ENCODE results near the gene TEKT5.

TEKT5 gene

DNA sequence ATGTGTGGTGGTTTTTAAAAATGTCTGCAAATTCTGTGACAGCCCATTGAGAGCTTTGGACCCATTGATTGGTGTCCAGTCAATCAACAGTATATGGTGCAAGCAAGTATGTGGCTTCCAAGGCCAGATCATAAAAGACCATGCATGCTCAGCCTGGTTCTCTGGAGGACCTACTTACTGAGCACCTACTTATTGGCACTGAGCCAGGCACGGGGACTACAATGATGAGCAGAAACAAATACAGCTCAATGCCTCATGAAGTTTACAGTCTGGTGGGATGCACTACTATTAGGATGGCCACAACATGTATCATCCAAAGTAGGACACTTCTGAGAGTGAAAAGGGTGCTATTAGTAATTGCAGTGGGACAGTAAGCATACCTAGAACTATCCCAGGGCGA, 107.1 kb downstream of the TEKT5 start:
- Histone ChIP-seq H3K9ac (ENCODE audit: low read length) (no peak overlapping the region), H3K36me3 (ENCODE audit: control insufficient read depth, insufficient read depth, low read length, severe bottlenecking) (no peaks in the 10 kb centered on the region), H3K27me3 (replicated peaks; ENCODE audit: control insufficient read depth, insufficient read depth, low read length) (peaks cover 12% of the 10 kb centered on the region), H3K4me3 (ENCODE audit: low read length) (no peak overlapping the region), H3K4me1 (ENCODE audit: control insufficient read depth, insufficient read depth, low read length) (peaks cover 11% of the 10 kb centered on the region), H3K9me3 (ENCODE audit: control insufficient read depth, low read length) (no peaks in the 10 kb centered on the region)
- DNase-seq (ENCODE audit: low read depth) = no peak

DNA sequence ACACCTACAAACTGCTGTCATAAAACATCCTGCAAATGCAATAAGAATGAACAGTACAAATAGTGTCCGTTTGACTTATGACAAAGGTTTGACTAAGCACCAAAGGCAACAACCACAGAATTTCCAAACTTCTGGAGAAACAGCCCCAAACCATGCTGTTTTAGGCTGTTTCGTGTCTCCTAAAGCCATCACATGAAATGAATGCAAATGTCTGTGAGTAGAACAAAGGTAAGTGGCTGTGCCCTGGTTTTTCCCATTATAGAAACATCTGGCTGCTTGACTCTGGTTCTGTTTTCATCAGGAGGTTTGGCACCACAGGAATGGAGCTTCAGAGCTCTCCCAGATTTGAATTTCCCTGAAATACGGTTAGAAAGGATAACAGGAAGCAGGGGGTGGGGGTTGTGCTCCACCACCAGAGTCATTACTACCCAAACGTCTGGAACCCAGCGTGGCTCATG, 109.7 kb downstream of the TEKT5 start:
- Histone ChIP-seq H3K9me3 (ENCODE audit: control insufficient read depth, low read length) (no peaks in the 10 kb centered on the region), H3K27me3 (replicated peaks; ENCODE audit: control insufficient read depth, insufficient read depth, low read length) (peaks cover 12% of the 10 kb centered on the region), H3K36me3 (ENCODE audit: control insufficient read depth, insufficient read depth, low read length, severe bottlenecking) (no peaks in the 10 kb centered on the region), H3K4me3 (ENCODE audit: low read length) (no peak overlapping the region), H3K9ac (ENCODE audit: low read length) (no peak overlapping the region), H3K4me1 (ENCODE audit: control insufficient read depth, insufficient read depth, low read length) (peaks cover 21% of the 10 kb centered on the region)
- DNase-seq (ENCODE audit: low read depth) = no peak

DNA sequence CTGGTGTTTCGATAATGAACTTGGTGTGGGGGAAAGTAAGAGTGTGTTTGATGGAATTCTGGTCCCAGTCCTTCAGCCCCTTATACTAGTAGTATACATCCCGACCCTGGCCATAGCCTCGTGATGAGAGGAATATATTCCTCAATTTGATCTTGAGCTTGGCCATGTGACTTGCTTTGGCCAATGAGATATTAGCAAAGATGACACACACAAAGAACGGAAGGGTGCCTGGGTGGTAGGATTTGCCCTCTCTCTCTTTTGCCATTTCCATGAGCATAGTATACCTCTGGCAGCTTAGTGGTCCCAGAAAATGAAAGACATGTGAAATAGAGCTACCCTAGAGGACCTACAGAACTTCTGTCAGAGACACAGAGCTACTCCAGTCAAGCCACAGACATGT, 111.5 kb downstream of the TEKT5 start:
- Histone ChIP-seq H3K9me3 (ENCODE audit: control insufficient read depth, low read length) (no peaks in the 10 kb centered on the region), H3K27me3 (replicated peaks; ENCODE audit: control insufficient read depth, insufficient read depth, low read length) (no peaks in the 10 kb centered on the region), H3K4me1 (ENCODE audit: control insufficient read depth, insufficient read depth, low read length) (peaks cover 27% of the 10 kb centered on the region), H3K9ac (ENCODE audit: low read length) (no peak overlapping the region), H3K4me3 (ENCODE audit: low read length) (no peak overlapping the region), H3K36me3 (ENCODE audit: control insufficient read depth, insufficient read depth, low read length, severe bottlenecking) (no peaks in the 10 kb centered on the region)
- no peak for DNase-seq (ENCODE audit: low read depth)

DNA sequence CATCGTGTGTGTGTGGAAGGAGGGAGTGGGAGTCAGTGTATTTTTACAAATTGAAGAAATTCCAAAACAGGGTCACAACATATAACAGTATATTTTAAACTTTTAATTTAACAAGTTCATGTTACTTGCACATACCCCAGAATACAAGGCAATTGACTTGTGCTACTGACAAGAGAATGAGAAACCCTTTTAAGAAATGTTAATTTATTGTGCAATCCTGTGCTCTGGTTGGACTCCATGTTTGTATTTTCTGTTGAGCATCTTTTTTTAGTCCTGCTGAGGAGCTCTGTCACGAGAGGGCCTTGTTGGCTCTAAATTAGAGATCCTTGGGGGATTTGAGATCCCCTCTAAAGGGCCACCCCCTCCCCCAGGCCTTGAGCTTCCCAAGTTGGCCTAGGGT, 113.2 kb downstream of the TEKT5 start:
- peak; percentile 44 for DNase-seq (ENCODE audit: low read depth)
- Histone ChIP-seq H3K9me3 (ENCODE audit: control insufficient read depth, low read length) (no peaks in the 10 kb centered on the region), H3K36me3 (ENCODE audit: control insufficient read depth, insufficient read depth, low read length, severe bottlenecking) (no peaks in the 10 kb centered on the region), H3K9ac (ENCODE audit: low read length) (no peak overlapping the region), H3K27me3 (replicated peaks; ENCODE audit: control insufficient read depth, insufficient read depth, low read length) (no peaks in the 10 kb centered on the region), H3K4me3 (ENCODE audit: low read length) (no peak overlapping the region), H3K4me1 (ENCODE audit: control insufficient read depth, insufficient read depth, low read length) (peaks cover 42% of the 10 kb centered on the region)

DNA sequence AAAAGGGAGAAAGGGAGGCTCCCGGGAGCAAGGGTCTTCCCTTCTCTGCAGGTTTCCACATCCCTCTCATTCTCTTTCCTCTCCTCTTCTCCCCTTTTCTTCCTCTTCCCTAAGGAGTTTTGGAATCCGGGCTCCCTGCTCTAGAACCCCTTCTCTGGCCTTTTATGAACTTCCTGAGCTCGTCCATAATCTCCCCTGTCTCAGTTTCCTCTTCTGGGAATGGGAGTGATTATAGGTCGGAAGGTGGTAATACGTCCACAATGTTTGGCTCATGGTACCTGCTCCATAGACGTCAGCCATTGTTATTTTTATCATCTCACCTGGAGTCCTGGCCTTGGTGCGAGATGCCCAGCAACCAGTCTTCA, 113.9 kb downstream of the TEKT5 start:
- Histone ChIP-seq H3K9me3 (ENCODE audit: control insufficient read depth, low read length) (no peaks in the 10 kb centered on the region), H3K36me3 (ENCODE audit: control insufficient read depth, insufficient read depth, low read length, severe bottlenecking) (no peaks in the 10 kb centered on the region), H3K4me3 (ENCODE audit: low read length) (peak overlapping the region; percentile 84), H3K27me3 (replicated peaks; ENCODE audit: control insufficient read depth, insufficient read depth, low read length) (no peaks in the 10 kb centered on the region), H3K9ac (ENCODE audit: low read length) (peak overlapping the region; percentile 83), H3K4me1 (ENCODE audit: control insufficient read depth, insufficient read depth, low read length) (peaks cover 48% of the 10 kb centered on the region)
- no peak for DNase-seq (ENCODE audit: low read depth)

DNA sequence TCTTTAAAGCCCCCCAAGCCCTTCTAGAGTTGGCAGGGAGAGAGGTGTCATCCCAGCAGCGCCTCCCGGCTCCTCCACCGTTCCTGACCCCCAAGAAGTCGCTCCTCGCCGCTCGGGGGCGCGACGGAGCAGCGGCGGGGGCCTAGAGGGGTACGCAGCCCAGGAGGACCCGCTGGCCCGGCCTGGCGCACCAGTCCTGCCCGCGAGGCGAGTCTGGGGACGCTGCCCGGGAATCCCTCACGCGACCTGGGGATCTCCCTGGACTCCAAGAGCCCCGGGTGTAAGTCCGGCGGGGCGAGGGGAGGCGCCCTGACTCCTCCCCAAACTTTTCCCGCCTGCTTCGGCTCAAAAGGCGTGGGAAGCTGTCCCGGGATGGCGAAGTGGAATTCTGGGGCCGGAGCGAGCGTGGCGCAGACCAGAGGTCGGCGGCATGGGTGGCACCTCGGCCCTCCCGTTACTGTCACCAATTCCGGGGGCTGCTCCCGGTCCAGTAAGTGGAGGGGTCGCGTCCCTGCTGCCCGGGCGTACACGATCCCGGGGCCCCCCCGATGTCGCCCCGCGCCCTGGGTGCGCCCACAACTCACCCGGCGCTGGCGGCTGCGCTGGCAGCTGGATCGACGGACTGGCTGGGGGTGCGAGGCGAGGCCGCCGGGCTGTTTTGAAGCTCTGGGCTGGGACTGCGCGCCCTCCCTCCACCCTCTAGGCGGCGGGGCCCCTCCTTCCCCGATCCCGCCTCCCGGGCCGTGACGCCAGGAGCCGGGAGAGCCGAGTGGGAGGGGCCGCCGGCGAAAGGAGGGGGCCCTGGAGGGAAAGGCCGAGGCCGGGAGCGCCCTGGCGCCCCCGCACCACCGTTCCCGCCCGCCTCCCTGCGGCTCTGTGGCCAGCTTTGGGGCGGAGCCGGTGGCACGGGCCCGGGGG, 114.5 kb downstream of the TEKT5 start, which contains the start of gene EMP2:
Gene EMP2 (minus strand): TSS at position 634 of the 918 bp plus-strand sequence. CDS start 32,981 bp downstream, outside the sequence.
- peak; percentile 94 for DNase-seq (ENCODE audit: low read depth)
- H3K36me3 ChIP-seq (ENCODE audit: control insufficient read depth, insufficient read depth, low read length, severe bottlenecking) = no peaks in the 10 kb centered on the region
- peaks cover 49% of the 10 kb centered on the region for H3K4me1 ChIP-seq (ENCODE audit: control insufficient read depth, insufficient read depth, low read length)
- peak within 1 kb of the TSS; percentile 84 for H3K4me3 ChIP-seq (ENCODE audit: low read length)
- no peaks in the 10 kb centered on the region for H3K27me3 ChIP-seq (replicated peaks; ENCODE audit: control insufficient read depth, insufficient read depth, low read length)
- H3K9ac ChIP-seq (ENCODE audit: low read length) = peak within 1 kb of the TSS; percentile 83
- no peaks in the 10 kb centered on the region for H3K9me3 ChIP-seq (ENCODE audit: control insufficient read depth, low read length)

DNA sequence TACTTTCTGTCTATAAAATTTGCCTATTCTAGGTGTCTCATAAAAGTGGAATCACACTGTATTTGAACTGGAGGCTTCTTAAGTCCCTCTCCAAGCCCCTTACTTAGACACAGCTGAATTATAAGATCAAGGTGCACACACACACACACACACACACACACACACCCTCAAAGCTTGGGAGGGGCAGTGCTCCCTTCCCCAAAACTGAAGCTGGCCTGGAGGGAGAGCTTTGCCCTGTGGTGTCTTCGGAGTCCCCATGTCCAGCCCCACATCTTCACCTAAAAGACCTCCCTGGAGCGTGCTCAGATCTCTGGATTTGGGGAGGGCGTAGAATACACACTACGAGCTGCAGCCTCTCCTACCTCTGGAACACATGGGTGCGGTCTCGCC, 115.2 kb downstream of the TEKT5 start:
- Histone ChIP-seq H3K9me3 (ENCODE audit: control insufficient read depth, low read length) (no peaks in the 10 kb centered on the region), H3K9ac (ENCODE audit: low read length) (peak overlapping the region; percentile 83), H3K4me3 (ENCODE audit: low read length) (peak overlapping the region; percentile 84), H3K4me1 (ENCODE audit: control insufficient read depth, insufficient read depth, low read length) (peaks cover 43% of the 10 kb centered on the region), H3K27me3 (replicated peaks; ENCODE audit: control insufficient read depth, insufficient read depth, low read length) (no peaks in the 10 kb centered on the region), H3K36me3 (ENCODE audit: control insufficient read depth, insufficient read depth, low read length, severe bottlenecking) (no peaks in the 10 kb centered on the region)
- no peak for DNase-seq (ENCODE audit: low read depth)

DNA sequence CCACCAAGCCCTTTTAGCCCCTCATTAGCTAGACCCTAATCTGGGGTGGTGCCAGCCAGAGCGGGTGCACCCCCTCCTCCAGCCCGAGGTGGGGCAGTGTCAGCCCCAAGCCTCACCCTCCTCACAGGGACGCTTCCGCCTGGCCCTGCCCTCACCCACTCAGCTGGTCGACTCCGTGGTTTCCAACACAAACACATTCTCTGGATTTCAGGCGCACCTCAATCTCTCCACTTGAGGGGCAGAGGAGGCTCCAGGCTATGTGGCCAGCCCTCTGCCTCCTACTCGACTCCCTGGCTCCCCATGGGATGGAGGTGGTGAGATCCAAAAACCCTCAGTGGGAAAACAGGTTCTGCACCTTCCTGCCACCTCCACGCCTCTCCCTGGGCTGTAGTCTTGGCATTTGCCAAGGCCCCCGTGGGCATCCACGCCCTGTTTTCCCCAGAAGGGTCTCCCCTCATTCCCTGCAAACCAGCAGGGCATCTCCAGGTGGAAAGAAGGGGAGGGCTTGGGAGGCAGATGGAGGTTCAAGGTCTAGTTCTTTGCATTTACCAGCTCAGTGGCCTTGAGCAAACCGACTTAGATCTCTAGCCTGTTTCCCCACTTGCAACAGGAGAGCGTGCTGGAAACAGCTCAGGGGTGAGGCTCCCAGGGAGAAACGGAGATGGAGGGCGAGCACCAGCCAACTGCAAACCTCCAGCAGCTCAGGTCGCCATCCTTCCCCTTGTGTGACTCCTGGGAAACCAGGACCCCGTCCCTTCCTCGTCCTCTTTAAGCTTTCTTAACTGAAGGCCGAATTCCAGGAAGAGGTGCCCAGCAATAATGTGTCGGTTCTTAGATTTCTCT, 116.0 kb downstream of the TEKT5 start:
- peaks cover 41% of the 10 kb centered on the region for H3K4me1 ChIP-seq (ENCODE audit: control insufficient read depth, insufficient read depth, low read length)
- DNase-seq (ENCODE audit: low read depth) = no peak
- no peaks in the 10 kb centered on the region for H3K27me3 ChIP-seq (replicated peaks; ENCODE audit: control insufficient read depth, insufficient read depth, low read length)
- no peaks in the 10 kb centered on the region for H3K36me3 ChIP-seq (ENCODE audit: control insufficient read depth, insufficient read depth, low read length, severe bottlenecking)
- H3K9ac ChIP-seq (ENCODE audit: low read length) = no peak overlapping the region
- peak overlapping the region; percentile 84 for H3K4me3 ChIP-seq (ENCODE audit: low read length)
- H3K9me3 ChIP-seq (ENCODE audit: control insufficient read depth, low read length) = no peaks in the 10 kb centered on the region
